Psoas muscle (tissue), 8 donors: Measurements from ENCODE around the gene ZNF284. TPM values are rescaled to one million over a fixed set of nuclear protein-coding genes. Genes with fewer than 3 reads are reported as not detected.

Experiments
- ATAC-seq, 4 donors: fragments of 200-7000 bp; cut with Tn5 transposase; one replicate each; pipeline ENCODE4 v1.9.1; 2020; ENCODE audit warnings: moderate library complexity in 3 of 4, mild to moderate bottlenecking in 2 of 4
- DNase-seq, 2 donors: peaks; one replicate each; pipeline ENCODE4 v3.0.0-alpha.2; 2020
- H3K27ac ChIP-seq: fragments of 200-600 bp; one replicate; pipeline ENCODE4 v1.8.0; 2022
- H3K27me3 ChIP-seq, 3 donors: fragments of 200-600 bp in 1 of 3; one replicate each; pipeline versions ENCODE4 v1.6.1 to v1.8.0; 2013 to 2022; ENCODE audit warnings: low read length in 2 of 3, mild to moderate bottlenecking in 2 of 3, moderate library complexity in 1 of 3; ENCODE audit not compliant: insufficient read depth in 3 of 3
- H3K36me3 ChIP-seq, 2 donors: fragments of 200-600 bp in 1 of 2; one replicate each; pipeline versions ENCODE4 v1.6.1 to v1.8.0; 2013 to 2022; ENCODE audit warnings: low read depth in 1 of 2, mild to moderate bottlenecking in 1 of 2, moderate library complexity in 1 of 2; ENCODE audit not compliant: insufficient read depth in 1 of 2
- H3K4me1 ChIP-seq: fragments of 200-600 bp; one replicate; pipeline ENCODE4 v1.8.0; 2022
- H3K4me3 ChIP-seq: fragments of 200-600 bp; one replicate; pipeline ENCODE4 v1.8.0; 2022; ENCODE audit warnings: mild to moderate bottlenecking
- H3K9me3 ChIP-seq: fragments of 200-600 bp; one replicate; pipeline ENCODE4 v1.8.0; 2022
- WGBS, 3 donors: extraction: QIAGEN DNeasy Blood & Tissue Kit; methylation state at CpG; one replicate each; pipeline versions ENCODE4 v1.1.6 to v1.1.7; 2013; 5-methylcytosine and 5-hydroxymethylcytosine counted together
- intact Hi-C, 2 donors: fragments of 100-400 bp; cut with DNase I; formaldehyde crosslinking; loops; one replicate each; pipeline versions ENCODE4 v1.11.0 to v1.14.2; 2022
- polyA plus RNA-seq, 3 donors: library from polyadenylated mRNA; stranded (reverse); fragments of 200-250 nt; gene quantifications; one replicate each; pipeline ENCODE4 v1.2.3, GENCODE V29; 2013
- total RNA-seq, 4 donors: library from RNA; stranded (reverse); fragmentation: NEBNext Ultra II Directional in 2 of 4; extraction: Animal tissue kit (Norgen Biotek cat#: 25700) in 2 of 4; gene quantifications; one replicate each; pipeline versions ENCODE4 v1.2.1 to v1.2.4, GENCODE V29; 2021 to 2023
- TF ChIP-seq, protein P1 (sequence below): fragments of 200-600 bp; IDR thresholded peaks from one replicate; pipeline ENCODE4 v1.8.0; 2022; ENCODE audit warnings: antibody characterized with exemption
- donor health status: healthy with polysubstance abuse.
- donor health status: DM: no; HTN: no; CAD: no; lungs with moderate emphysema.
- donor health status: Bipolar disorder and iron deficiency.
- donor health status: healthy.
- donor health status: DM: yes; HTN: yes; CAD: no.
- donor health status: DM: no; HTN: no; CAD: no.
- donor health status: DM: no; HTN: no; CAD: no.
- donor health status: DM: yes; HTN: yes; CAD: no.

ZNF284 gene
- total and polyA plus RNA-seq, 7 donors, result 0.32 to 1.1 (median 0.74) TPM

DNA sequence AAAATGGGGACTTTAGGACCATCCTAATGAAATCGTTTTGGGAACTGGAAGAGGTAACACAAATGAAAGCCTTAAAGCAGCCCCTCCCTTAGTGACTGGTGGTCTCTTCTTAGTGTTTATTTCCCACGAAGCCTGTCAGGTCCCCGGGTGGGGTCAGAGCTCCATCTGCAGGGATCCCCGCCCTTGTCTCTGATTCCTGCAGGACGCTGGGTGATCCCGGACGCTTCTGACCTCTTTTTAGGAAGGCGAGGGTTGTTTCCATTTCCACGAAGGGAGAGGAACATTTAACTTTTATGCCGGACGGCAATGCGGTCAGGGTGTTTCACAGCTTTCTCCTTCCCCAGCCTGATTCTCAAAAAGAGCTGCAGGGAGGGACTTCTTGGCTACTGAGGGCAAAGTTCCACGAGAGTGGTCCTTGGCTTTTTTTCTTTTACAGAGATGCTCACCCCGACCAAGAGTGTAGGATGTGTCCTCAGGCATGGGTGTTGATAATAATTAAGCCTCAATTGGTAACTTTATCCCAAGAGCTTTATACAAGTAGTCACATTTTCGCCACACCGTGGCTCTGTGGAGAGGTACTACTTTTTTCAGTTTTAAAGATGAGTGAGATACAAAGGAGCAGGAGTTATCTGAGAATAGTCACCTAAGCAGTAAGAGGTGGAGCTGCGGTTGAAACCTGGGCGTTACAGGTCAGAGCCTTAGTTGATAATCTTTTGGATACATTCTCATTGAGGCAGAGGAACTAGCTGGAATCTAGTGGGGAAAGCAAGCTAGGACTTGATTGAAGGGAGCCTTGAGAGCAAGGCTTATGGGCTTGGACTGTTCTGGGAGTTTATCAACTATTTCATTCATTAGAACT lies 813 bp downstream of the ZNF284 start:
- ATAC-seq, result peak in 1 of 4 donors; percentile 26
- Histone ChIP-seq H3K4me3 (peak overlapping the region; percentile 85), H3K36me3 (peaks cover 0 to 25% of the 10 kb centered on the region in 2 donors), H3K9me3 (peaks cover 48% of the 10 kb centered on the region), H3K4me1 (peaks cover 10% of the 10 kb centered on the region), H3K27me3 (no peaks in the 10 kb centered on the region), H3K27ac (peak overlapping the region; percentile 63)
- 16 to 18% (median 18%) methylated on average over 18 of the region's 18 CpGs for WGBS, 3 donors
- intact Hi-C loops, result loop anchor here in 1 of 2 donors (2.0 kb wide), 1 partner anchor 22 kb away; the partner anchor contains the start of gene ZNF224
- DNase-seq, result no peak
- TF ChIP-seq, protein P1, sequence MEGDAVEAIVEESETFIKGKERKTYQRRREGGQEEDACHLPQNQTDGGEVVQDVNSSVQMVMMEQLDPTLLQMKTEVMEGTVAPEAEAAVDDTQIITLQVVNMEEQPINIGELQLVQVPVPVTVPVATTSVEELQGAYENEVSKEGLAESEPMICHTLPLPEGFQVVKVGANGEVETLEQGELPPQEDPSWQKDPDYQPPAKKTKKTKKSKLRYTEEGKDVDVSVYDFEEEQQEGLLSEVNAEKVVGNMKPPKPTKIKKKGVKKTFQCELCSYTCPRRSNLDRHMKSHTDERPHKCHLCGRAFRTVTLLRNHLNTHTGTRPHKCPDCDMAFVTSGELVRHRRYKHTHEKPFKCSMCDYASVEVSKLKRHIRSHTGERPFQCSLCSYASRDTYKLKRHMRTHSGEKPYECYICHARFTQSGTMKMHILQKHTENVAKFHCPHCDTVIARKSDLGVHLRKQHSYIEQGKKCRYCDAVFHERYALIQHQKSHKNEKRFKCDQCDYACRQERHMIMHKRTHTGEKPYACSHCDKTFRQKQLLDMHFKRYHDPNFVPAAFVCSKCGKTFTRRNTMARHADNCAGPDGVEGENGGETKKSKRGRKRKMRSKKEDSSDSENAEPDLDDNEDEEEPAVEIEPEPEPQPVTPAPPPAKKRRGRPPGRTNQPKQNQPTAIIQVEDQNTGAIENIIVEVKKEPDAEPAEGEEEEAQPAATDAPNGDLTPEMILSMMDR, result no peak

DNA sequence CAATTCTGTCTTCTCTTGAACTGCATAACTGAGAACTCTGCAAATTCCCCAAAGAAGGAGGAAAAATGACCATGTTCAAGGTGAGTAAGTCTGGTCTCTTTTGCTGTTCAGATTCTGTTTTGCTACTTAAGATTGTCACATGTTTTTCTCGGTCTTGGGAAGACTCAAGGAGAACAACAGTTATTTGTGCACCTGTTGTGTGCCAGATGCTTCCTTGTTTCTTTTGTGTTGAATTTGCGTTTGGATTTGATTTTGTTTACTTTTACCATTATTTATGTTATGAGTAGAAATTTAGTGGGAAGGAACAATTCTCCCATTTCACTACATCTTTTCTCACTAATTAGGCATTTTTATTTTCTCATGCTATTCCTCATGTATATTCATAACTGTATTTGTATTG lies 4.4 kb downstream of the ZNF284 start:
- intact Hi-C loops, result no loop called here
- TF ChIP-seq, protein P1, result no peak
- 65 to 83% (median 80%) methylated on average over 2 of the region's 2 CpGs for WGBS, 3 donors

DNA sequence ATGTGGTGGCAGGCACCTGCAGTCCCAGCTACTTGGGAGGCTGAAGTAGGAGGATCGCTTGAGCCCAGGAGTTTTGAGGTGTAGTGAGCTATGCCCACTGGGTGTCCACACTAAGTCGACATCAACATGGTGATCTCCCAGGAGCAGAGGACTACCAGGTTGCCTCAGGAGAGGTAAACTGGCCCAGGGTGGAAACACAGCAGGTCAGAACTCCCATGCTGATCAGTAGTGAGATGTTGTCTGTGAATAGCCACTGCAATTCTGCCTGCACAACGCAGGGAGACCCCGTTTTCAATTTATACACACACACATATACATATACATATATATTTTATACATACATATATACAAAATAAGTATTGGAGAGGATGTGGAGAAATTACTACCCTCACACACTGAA lies 20.1 kb downstream of the ZNF284 start:
- intact Hi-C loops, result loop anchor here (10.0 kb wide), 2 partner anchors 87 to 107 kb away; partner anchors contain the start of genes ZNF155 (in 1 of the 2) and ZNF230 (in 1 of the 2)
- DNase-seq (no peak), ATAC-seq (no peak)
- no peak overlapping the region for H3K27ac ChIP-seq
- peaks cover 5% of the 10 kb centered on the region for H3K9me3 ChIP-seq
- no peaks in the 10 kb centered on the region for H3K4me1 ChIP-seq
- TF ChIP-seq, protein P1, result no peak
- H3K4me3 ChIP-seq, result no peak overlapping the region
- no peaks in the 10 kb centered on the region for H3K27me3 ChIP-seq
- 65 to 72% (median 66%) methylated on average over 4 of the region's 4 CpGs for WGBS, 3 donors
- H3K36me3 ChIP-seq, result peaks cover 0 to 22% of the 10 kb centered on the region in 2 donors

More for the DNA sequence above, 4.4 kb downstream of the ZNF284 start:
- peaks cover 8% of the 10 kb centered on the region for H3K4me1 ChIP-seq
- ATAC-seq (no peak), DNase-seq (no peak)
- peaks cover 5 to 53% of the 10 kb centered on the region in 2 donors for H3K36me3 ChIP-seq
- H3K27ac ChIP-seq, result no peak overlapping the region
- H3K27me3 ChIP-seq, result no peaks in the 10 kb centered on the region
- no peak overlapping the region for H3K4me3 ChIP-seq
- peaks cover 14% of the 10 kb centered on the region for H3K9me3 ChIP-seq

DNA sequence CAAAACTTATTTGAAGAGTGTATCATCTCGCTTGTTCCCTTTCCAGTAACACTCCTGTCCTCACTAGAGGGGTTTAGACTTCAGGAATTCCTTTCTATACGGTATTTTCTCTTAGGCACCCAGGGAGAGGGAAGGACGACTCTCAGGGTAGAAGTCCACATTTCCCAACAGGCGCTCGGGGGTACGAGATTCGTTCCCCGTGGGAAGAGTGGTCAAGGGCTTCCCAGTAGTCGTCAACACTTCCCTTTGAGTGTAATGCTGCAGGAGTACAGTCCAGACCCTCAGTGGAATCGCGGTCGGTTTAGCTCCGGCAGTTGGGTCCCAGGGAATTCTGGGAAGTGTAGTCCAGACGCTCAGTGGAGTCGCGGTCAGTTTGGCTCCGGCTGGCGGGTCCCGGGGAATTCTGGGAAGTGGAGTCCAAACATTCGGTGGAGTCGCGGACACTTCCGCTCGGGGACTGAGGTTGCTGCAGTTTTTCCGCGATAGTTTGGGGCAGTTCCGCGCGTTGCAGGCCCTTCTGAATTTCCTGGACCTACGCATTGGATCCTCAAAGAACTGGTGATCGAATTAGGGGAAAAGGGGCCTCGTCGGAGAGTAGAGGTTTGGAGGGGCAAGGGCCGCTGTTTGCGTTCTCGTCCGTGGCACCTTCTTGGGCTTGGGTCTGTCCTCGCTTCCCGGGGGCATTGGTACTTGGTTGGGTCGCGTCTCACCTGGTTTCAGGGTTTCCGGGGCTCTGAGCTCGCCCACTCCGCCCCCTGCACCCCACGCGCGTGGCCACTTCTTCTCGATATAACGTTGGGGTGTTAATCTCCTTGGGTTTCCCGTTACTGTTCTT lies 22.2 kb downstream of the ZNF284 start, which contains the start of gene ZNF224:
ZNF224 (plus strand) TSS at position 431 of the 835 bp plus-strand sequence. CDS start 3,513 bp downstream, outside the sequence.
- no peaks in the 10 kb centered on the region for H3K27me3 ChIP-seq
- DNase-seq (peak; percentile 90 to 93), ATAC-seq (peak; percentile 97 to 100 (median 100))
- TF ChIP-seq, protein P1, result no peak
- intact Hi-C loops, result loop anchor here (2.0 to 10.0 kb wide), 5 partner anchors 17 to 109 kb away; partner anchors contain the start of genes ZNF155 (in 1 of the 2), ZNF225 (in 1 of the 2), ZNF230 (in 1 of the 2) and ZNF284 (in 1 of the 2)
- peaks cover 3 to 30% of the 10 kb centered on the region in 2 donors for H3K36me3 ChIP-seq
- 0% methylated on average over 50 of the region's 50 CpGs for WGBS, 3 donors
- no peaks in the 10 kb centered on the region for H3K4me1 ChIP-seq
- H3K4me3 ChIP-seq, result peak within 1 kb of the TSS; percentile 83
- peak within 1 kb of the TSS; percentile 70 for H3K27ac ChIP-seq
- H3K9me3 ChIP-seq, result peaks cover 5% of the 10 kb centered on the region
